Activated CD4-positive, alpha-beta T cell treated with anti-CD3 and anti-CD28 coated beads, Interleukin-2, amount 50 U/mL, for 48 hours (primary cell): ENCODE data around the gene NRAS.
A peak's percentile ranks its signal among the peaks of the same experiment; 100 is the strongest.

ENCODE experiments used
- DNase-seq, 2 experiments: peaks; one replicate each; pipeline ENCODE4 v3.0.0-alpha.2; 2020

The NRAS gene

GRCh38 chr1:114671939-114672275, 44.7 kb downstream of the NRAS start:
- DNase-seq, result no peak

GRCh38 chr1:114671011-114671938, 45.3 kb downstream of the NRAS start:
- DNase-seq, result no peak

- peak; percentile 92 to 94 for DNase-seq
These were observed 46.2 kb downstream of the NRAS start for GRCh38 chr1:114670083-114671010.

- DNase-seq, result no peak
These were observed 46.9 kb downstream of the NRAS start, which contains the start of gene DENND2C for GRCh38 chr1:114669562-114670082. DENND2C (minus strand) TSS chr1:114670049; CDS start chr1:114625984, 44,065 bp downstream.

- no peak for DNase-seq
These were observed 47.6 kb downstream of the NRAS start for GRCh38 chr1:114668784-114669561.

- DNase-seq, result no peak
These were observed 48.2 kb downstream of the NRAS start for GRCh38 chr1:114668373-114668772.

GRCh38 chr1:114666954-114667353, 49.6 kb downstream of the NRAS start:
- no peak for DNase-seq

- DNase-seq, result no peak
These were observed 56.3 kb downstream of the NRAS start for GRCh38 chr1:114660238-114660637.
